Osteocyte (in vitro differentiated cells): ENCODE results near the gene GLRA1. TPM values are rescaled to one million over a fixed set of nuclear protein-coding genes. Genes with fewer than 3 reads are reported as not detected.

Source experiments
- DNase-seq: peaks from one replicate; pipeline ENCODE4 v3.0.0; 2021; ENCODE audit warnings: mixed read lengths; ENCODE audit not compliant: unreplicated experiment; ENCODE audit errors: extremely low spot score
- H3K27ac Mint-ChIP-seq: one replicate; pipeline ENCODE4 v1.8.0; 2021; ENCODE audit warnings: mild to moderate bottlenecking, mixed read lengths; ENCODE audit not compliant: unreplicated experiment
- H3K27me3 Mint-ChIP-seq: one replicate; pipeline ENCODE4 v1.8.0; 2021; ENCODE audit warnings: mixed read lengths; ENCODE audit not compliant: unreplicated experiment
- H3K36me3 Mint-ChIP-seq: one replicate; pipeline ENCODE4 v1.8.0; 2021; ENCODE audit warnings: mixed read lengths; ENCODE audit not compliant: unreplicated experiment
- H3K4me1 Mint-ChIP-seq: one replicate; pipeline ENCODE4 v1.8.0; 2021; ENCODE audit warnings: mixed read lengths; ENCODE audit not compliant: unreplicated experiment
- H3K4me3 Mint-ChIP-seq: one replicate; pipeline ENCODE4 v1.8.0; 2021; ENCODE audit warnings: mild to moderate bottlenecking, moderate library complexity, mixed read lengths; ENCODE audit not compliant: unreplicated experiment
- H3K9me3 Mint-ChIP-seq: one replicate; pipeline ENCODE4 v1.8.0; 2021; ENCODE audit warnings: mixed read lengths; ENCODE audit not compliant: unreplicated experiment
- CTCF ChIP-seq: fragments of 200-600 bp; sonication (generic); IDR thresholded peaks from 2 replicates; pipeline ENCODE4 v1.5.0; 2021; ENCODE audit warnings: antibody characterized with exemption, mild to moderate bottlenecking, moderate library complexity
- total RNA-seq: library from RNA; stranded (reverse); gene quantifications from 2 replicates; pipeline ENCODE4 v1.2.1, GENCODE V29; 2021

Gene GLRA1
- total RNA-seq, 1 donor from 2014 or later: not detected

GRCh38 chr5:151810897-151811296 lies 113.8 kb downstream of the GLRA1 start:
- Mint-ChIP-seq H3K4me1 (peaks cover 18% of the 10 kb centered on the region), H3K4me3 (no peak overlapping the region), H3K27ac (no peak overlapping the region)

GRCh38 chr5:151810449-151810848 lies 114.2 kb downstream of the GLRA1 start:
- peaks cover 63% of the 10 kb centered on the region for H3K36me3 Mint-ChIP-seq
- H3K9me3 Mint-ChIP-seq: no peaks in the 10 kb centered on the region
- no peaks in the 10 kb centered on the region for H3K27me3 Mint-ChIP-seq
- H3K4me1 Mint-ChIP-seq: peaks cover 22% of the 10 kb centered on the region
- no peak overlapping the region for H3K4me3 Mint-ChIP-seq
- H3K27ac Mint-ChIP-seq: no peak overlapping the region
- TF ChIP-seq CTCF: no peak
- no peak for DNase-seq

More at GRCh38 chr5:151810897-151811296, 113.8 kb downstream of the GLRA1 start:
- H3K27me3 Mint-ChIP-seq: no peaks in the 10 kb centered on the region
- no peaks in the 10 kb centered on the region for H3K9me3 Mint-ChIP-seq
- peaks cover 61% of the 10 kb centered on the region for H3K36me3 Mint-ChIP-seq
- no peak for DNase-seq
- no peak for TF ChIP-seq CTCF

- peaks cover 34% of the 10 kb centered on the region for H3K4me1 Mint-ChIP-seq
- DNase-seq: no peak
- H3K9me3 Mint-ChIP-seq: no peaks in the 10 kb centered on the region
- peaks cover 70% of the 10 kb centered on the region for H3K36me3 Mint-ChIP-seq
- no peak overlapping the region for H3K4me3 Mint-ChIP-seq
- no peaks in the 10 kb centered on the region for H3K27me3 Mint-ChIP-seq
- no peak for TF ChIP-seq CTCF
- H3K27ac Mint-ChIP-seq: no peak overlapping the region
Observed at GRCh38 chr5:151808451-151809169, 116.0 kb downstream of the GLRA1 start.

GRCh38 chr5:151805414-151806223 lies 119.0 kb downstream of the GLRA1 start:
- TF ChIP-seq CTCF: no peak
- Mint-ChIP-seq H3K36me3 (peaks cover 63% of the 10 kb centered on the region), H3K4me1 (peaks cover 42% of the 10 kb centered on the region), H3K9me3 (no peaks in the 10 kb centered on the region), H3K27ac (no peak overlapping the region), H3K4me3 (no peak overlapping the region), H3K27me3 (no peaks in the 10 kb centered on the region)
- DNase-seq: no peak

- H3K27ac Mint-ChIP-seq: no peak overlapping the region
- H3K36me3 Mint-ChIP-seq: peaks cover 68% of the 10 kb centered on the region
Observed at GRCh38 chr5:151800532-151800931, 124.1 kb downstream of the GLRA1 start.

More at GRCh38 chr5:151800532-151800931, 124.1 kb downstream of the GLRA1 start:
- H3K27me3 Mint-ChIP-seq: no peaks in the 10 kb centered on the region
- no peak overlapping the region for H3K4me3 Mint-ChIP-seq
- peaks cover 22% of the 10 kb centered on the region for H3K4me1 Mint-ChIP-seq
- DNase-seq: no peak
- no peaks in the 10 kb centered on the region for H3K9me3 Mint-ChIP-seq
- no peak for TF ChIP-seq CTCF
